ENCODE measurements around the gene STKLD1.

DNA sequence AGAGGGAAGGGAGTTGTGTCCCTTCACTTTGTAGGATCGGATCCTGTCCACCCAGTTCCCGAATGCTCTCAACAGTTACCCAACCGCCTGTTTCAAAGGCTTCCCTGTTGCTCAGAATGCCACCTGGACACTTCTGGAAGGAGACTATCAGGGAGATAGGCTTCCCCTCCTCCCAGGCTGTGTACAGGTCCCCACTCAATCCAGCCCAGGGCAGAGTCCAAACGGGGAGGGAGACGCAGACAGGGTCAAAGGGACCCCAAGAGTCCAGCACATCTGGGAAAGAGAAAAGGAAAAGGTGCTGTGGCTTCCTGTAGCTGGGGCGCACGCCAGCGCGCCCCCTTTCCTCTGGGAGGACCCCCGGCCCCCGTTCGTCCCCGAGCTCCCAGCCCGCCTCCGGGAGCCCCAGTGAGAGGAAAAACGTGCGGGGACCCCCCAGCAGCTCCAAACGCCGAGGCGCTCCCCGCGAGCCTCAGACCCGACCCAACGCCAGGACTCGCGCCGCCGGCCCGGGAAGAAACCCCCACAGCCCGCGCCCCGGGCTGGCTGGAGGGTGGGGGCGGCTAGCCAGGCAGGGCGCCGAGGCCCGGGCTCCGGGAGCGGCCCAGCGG lies 946 bp upstream of the STKLD1 start:
- TF ChIP-seq ZNF274 (IDR thresholded peaks at IDR 0.05; ENCODE audit: low read length) (no peak), ZNF274 (tag by site-specific recombination; IDR thresholded peaks at IDR 0.05; ENCODE audit: borderline replicate concordance) (no peak), ZNF175 (tag by site-specific recombination; IDR thresholded peaks at IDR 0.05) (no peak)
- TF ChIP-seq, protein P1, sequence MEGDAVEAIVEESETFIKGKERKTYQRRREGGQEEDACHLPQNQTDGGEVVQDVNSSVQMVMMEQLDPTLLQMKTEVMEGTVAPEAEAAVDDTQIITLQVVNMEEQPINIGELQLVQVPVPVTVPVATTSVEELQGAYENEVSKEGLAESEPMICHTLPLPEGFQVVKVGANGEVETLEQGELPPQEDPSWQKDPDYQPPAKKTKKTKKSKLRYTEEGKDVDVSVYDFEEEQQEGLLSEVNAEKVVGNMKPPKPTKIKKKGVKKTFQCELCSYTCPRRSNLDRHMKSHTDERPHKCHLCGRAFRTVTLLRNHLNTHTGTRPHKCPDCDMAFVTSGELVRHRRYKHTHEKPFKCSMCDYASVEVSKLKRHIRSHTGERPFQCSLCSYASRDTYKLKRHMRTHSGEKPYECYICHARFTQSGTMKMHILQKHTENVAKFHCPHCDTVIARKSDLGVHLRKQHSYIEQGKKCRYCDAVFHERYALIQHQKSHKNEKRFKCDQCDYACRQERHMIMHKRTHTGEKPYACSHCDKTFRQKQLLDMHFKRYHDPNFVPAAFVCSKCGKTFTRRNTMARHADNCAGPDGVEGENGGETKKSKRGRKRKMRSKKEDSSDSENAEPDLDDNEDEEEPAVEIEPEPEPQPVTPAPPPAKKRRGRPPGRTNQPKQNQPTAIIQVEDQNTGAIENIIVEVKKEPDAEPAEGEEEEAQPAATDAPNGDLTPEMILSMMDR (tag by site-specific recombination; IDR thresholded peaks at IDR 0.05) = peak; percentile 68; the same call in 1 of the 2 replicates
